SU-DHL-6 (cell line): Measurements from ENCODE around the gene DENND2A.

Experiments
- H2AFZ ChIP-seq: fragments of 200-600 bp; sonication (generic); 2 replicates; pipeline ENCODE4 v1.6.1; 2014; ENCODE audit warnings: low read depth, mild to moderate bottlenecking, moderate library complexity, mixed read lengths, antibody characterized with exemption, low read length; ENCODE audit not compliant: severe bottlenecking
- H3F3A ChIP-seq: fragments of 200-600 bp; shearing (Covaris generic); 2 replicates; pipeline ENCODE4 v1.6.0; 2016; ENCODE audit warnings: antibody characterized with exemption, mild to moderate bottlenecking; ENCODE audit not compliant: insufficient read depth
- H3K27ac ChIP-seq: fragments of 200-600 bp; sonication (generic); 2 replicates; pipeline ENCODE4 v1.5.1; 2016; ENCODE audit warnings: low read depth, mild to moderate bottlenecking, low read length, moderate library complexity, mixed read lengths
- H3K27me3 ChIP-seq: fragments of 200-600 bp; sonication (generic), shearing (Covaris generic); 2 replicates; pipeline ENCODE4 v1.6.0; 2014; ENCODE audit warnings: mild to moderate bottlenecking, low read length
- H3K36me3 ChIP-seq: fragments of 200-600 bp; sonication (generic); 2 replicates; pipeline ENCODE4 v1.6.1; 2014; ENCODE audit warnings: mild to moderate bottlenecking, low read length, mixed read lengths
- H3K4me2 ChIP-seq: fragments of 300-600, 200-600 bp; shearing (Covaris generic), sonication (generic); 2 replicates; pipeline ENCODE4 v1.6.0; 2014; ENCODE audit warnings: low read length, low read depth, mild to moderate bottlenecking; ENCODE audit not compliant: poor library complexity, severe bottlenecking
- H3K4me3 ChIP-seq: fragments of 200-600 bp; sonication (generic); 2 replicates; pipeline ENCODE4 v1.5.1; 2014; ENCODE audit warnings: antibody characterized with exemption, low read length, mild to moderate bottlenecking, mixed read lengths; ENCODE audit not compliant: insufficient read depth, poor library complexity, severe bottlenecking
- H3K79me2 ChIP-seq: fragments of 200-600 bp; sonication (generic); 2 replicates; pipeline ENCODE4 v1.6.1; 2014; ENCODE audit warnings: mild to moderate bottlenecking, low read length, moderate library complexity; ENCODE audit not compliant: insufficient read depth
- H3K9ac ChIP-seq: fragments of 200-600 bp; sonication (generic); 2 replicates; pipeline ENCODE4 v1.7.0; 2014; ENCODE audit warnings: mild to moderate bottlenecking, low read length
- H3K9me2 ChIP-seq: fragments of 200-600 bp; sonication (generic); replicated peaks from 2 replicates; pipeline ENCODE4 v1.6.1; 2014; ENCODE audit warnings: low read length; ENCODE audit not compliant: insufficient read depth
- H3K9me3 ChIP-seq: fragments of 200-600 bp; sonication (generic); 2 replicates; pipeline ENCODE4 v1.6.1; 2014; ENCODE audit warnings: low read length, mixed read lengths; ENCODE audit not compliant: insufficient read depth
- H4K20me1 ChIP-seq: fragments of 200-600 bp; sonication (generic); 2 replicates; pipeline ENCODE4 v1.6.1; 2014; ENCODE audit warnings: low read depth, mild to moderate bottlenecking, antibody characterized with exemption, low read length, moderate library complexity, mixed read lengths
- CTCF ChIP-seq: fragments of 200-600 bp; sonication (generic); IDR thresholded peaks from one replicate; pipeline ENCODE4 v1.5.1; 2017; ENCODE audit warnings: antibody characterized with exemption, mild to moderate bottlenecking, low read length, moderate library complexity; ENCODE audit not compliant: insufficient read depth, poor library complexity, severe bottlenecking
- EZH2phosphoT487 ChIP-seq: fragments of 200-600 bp; sonication (generic), shearing (Covaris generic); conservative IDR thresholded peaks from 2 replicates; pipeline ENCODE4 v1.6.1; 2018; ENCODE audit warnings: mild to moderate bottlenecking, antibody characterized with exemption, low read length, moderate library complexity, mixed read lengths

Gene DENND2A

GRCh38 chr7:140619176-140619575 is 21.4 kb downstream of the DENND2A start:
- Histone ChIP-seq H3K9ac (no peak overlapping the region), H3K9me3 (no peaks in the 10 kb centered on the region), H3K27me3 (no peaks in the 10 kb centered on the region)

GRCh38 chr7:140618306-140618705 is 22.3 kb downstream of the DENND2A start:
- H3K4me2 ChIP-seq, result no peak overlapping the region

More at GRCh38 chr7:140619176-140619575, 21.4 kb downstream of the DENND2A start:
- Histone ChIP-seq H3F3A (no peaks in the 10 kb centered on the region), H3K4me2 (no peak overlapping the region), H3K4me3 (no peak overlapping the region), H2AFZ (no peak overlapping the region), H3K79me2 (no peaks in the 10 kb centered on the region), H3K9me2 (no peaks in the 10 kb centered on the region), H3K36me3 (no peaks in the 10 kb centered on the region), H3K27ac (no peak overlapping the region), H4K20me1 (no peaks in the 10 kb centered on the region)
- TF ChIP-seq CTCF (no peak), EZH2phosphoT487 (no peak)

GRCh38 chr7:140617081-140617480 is 23.5 kb downstream of the DENND2A start:
- Histone ChIP-seq H3K79me2 (no peaks in the 10 kb centered on the region), H3K27ac (no peak overlapping the region), H3K9ac (no peak overlapping the region), H3K4me3 (no peak overlapping the region), H3K9me3 (no peaks in the 10 kb centered on the region), H3F3A (no peaks in the 10 kb centered on the region), H2AFZ (no peak overlapping the region), H3K36me3 (no peaks in the 10 kb centered on the region), H4K20me1 (no peaks in the 10 kb centered on the region), H3K9me2 (no peaks in the 10 kb centered on the region), H3K4me2 (no peak overlapping the region), H3K27me3 (no peaks in the 10 kb centered on the region)
- no peak for TF ChIP-seq CTCF
- TF ChIP-seq EZH2phosphoT487, result no peak

More at GRCh38 chr7:140618306-140618705, 22.3 kb downstream of the DENND2A start:
- H3K27ac ChIP-seq, result no peak overlapping the region
- no peaks in the 10 kb centered on the region for H3K27me3 ChIP-seq
- H3K9me3 ChIP-seq, result no peaks in the 10 kb centered on the region
- H3K36me3 ChIP-seq, result no peaks in the 10 kb centered on the region
- no peaks in the 10 kb centered on the region for H3K79me2 ChIP-seq
- no peak overlapping the region for H3K4me3 ChIP-seq
- H4K20me1 ChIP-seq, result no peaks in the 10 kb centered on the region
- TF ChIP-seq CTCF (no peak), EZH2phosphoT487 (no peak)
- no peak overlapping the region for H2AFZ ChIP-seq
- no peaks in the 10 kb centered on the region for H3K9me2 ChIP-seq
- no peaks in the 10 kb centered on the region for H3F3A ChIP-seq
- no peak overlapping the region for H3K9ac ChIP-seq
